ENCODE results near the gene RHOBTB3.
"Not testable (repeated sequence)": the region's sequence is repeated elsewhere in the genome, so short reads cannot be mapped to it uniquely, and the experiment has no call there.

Gene RHOBTB3

DNA sequence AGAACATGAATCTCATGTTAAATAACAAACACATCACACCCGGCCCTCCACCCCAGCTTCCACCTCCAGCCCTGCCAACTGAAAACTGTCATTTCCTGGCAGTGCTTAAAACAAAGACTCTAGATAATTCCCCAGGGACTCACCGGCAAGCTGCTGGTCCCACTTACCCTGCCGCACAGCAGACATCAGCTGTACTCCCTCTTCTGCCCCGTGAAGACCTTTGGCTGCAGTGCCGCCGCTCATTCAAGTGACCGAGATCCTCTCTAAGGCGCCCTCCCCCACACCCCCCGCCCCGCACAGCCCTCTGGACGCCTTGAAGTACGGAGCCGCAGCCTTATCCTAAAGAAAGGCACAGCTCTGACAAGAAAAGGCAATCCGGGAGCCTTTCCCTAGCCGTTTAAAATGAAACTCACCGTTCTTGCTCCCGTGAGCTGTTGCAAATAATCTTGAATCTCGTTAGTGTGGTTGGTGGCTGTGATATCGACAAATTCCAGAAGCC lies 91.0 kb downstream of the RHOBTB3 start:
- no peak for FAIRE-seq

DNA sequence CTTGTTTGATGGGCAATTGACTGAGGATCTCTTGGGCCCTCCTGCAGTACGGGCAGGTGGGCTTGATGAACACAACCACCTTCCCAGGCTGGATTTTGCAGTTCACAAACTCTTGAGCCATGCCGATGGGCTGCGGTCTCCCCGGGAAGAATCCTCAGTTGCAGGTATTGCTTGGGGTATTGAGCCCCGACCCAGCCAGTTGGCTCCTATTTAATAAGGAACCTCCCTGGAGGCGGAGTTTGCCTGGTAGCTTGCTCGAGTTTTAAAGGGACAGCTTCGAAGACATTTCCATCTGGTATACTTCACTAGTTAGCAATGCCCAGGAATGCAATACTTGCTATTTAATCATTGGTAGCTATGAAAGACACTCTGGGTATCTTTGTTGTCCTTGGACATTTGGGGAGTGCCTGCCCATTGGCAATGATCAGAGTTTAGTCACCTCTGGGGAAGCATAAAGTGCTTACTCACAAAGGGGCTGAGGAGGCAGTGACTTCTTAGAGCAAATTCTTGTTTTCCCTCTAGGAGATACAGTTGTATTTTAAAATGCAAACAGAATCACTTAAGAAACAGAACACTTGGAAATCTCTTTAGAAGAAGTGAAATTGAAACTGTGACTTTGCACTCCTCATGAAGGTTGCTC lies 91.5 kb downstream of the RHOBTB3 start, which contains the start of gene GLRX:
GLRX (minus strand) TSS at position 185 of the 640 bp plus-strand sequence; CDS start at position 121, 64 bp downstream.
- no peak for FAIRE-seq

DNA sequence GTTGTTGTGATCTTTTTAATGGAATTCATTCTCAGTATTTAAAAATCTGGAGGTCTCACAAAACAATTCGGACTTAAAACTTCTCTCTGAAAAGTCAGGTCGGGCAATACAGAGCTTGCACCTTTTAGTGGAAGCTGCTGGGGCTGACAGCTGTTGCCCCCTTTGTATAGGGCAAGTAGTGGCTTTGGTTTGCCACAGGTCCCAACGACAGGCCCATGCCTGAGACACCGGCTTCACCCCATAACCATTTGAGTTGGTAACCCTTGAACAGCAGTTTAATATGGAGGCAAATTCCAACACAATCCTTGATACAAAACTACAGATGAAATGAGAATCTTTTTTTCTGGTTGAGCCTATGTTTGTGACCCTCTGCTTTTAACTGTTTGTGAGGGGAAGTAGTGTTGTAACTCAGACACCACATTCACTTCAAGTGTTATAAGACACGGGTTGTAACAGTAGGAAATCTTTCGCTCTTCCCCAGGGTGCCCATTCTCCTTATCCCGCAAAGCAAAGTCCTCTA lies 92.1 kb downstream of the RHOBTB3 start:
- FAIRE-seq: no peak

DNA sequence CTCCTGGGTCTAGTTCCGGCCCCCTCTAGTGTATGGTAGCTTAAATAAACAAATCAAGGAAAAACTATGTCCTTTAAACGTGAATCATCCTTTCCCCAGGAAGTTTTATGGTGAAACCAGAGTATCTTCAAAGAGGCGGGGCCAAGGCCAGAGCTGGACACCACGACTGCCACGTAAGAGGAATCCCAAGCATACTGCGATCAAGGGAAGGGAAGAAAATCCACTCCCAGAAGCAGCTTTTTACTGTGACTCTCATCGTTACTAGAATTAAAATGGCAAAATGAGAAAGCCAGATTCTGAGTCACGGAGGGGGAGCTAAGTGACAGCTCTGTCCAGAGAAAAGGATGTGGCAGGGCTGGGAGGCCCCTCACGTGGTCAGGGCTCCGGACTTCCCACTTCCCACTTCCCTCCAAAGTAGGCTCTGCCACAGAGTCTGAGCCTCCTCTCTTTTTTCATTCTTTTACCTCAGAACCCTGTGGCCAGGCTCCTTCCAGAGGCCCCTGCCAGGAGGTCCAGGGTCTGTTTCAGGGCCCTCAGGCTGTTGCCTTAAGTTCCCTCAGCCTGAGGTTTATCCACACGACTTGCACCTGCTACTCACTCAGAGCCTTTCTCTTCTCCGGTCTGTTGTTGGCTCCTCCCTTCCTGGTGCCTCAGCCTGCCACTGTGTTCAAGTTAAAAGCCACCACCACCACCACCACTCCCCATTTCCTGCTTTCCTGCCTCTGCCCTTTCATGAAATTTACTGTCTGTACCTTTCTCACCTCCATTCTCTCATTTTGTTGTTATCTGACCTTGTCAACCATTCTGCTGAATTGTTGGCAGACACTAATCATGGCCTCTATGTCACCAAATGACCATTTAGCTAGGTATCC lies 92.8 kb downstream of the RHOBTB3 start:
- no peak for FAIRE-seq

DNA sequence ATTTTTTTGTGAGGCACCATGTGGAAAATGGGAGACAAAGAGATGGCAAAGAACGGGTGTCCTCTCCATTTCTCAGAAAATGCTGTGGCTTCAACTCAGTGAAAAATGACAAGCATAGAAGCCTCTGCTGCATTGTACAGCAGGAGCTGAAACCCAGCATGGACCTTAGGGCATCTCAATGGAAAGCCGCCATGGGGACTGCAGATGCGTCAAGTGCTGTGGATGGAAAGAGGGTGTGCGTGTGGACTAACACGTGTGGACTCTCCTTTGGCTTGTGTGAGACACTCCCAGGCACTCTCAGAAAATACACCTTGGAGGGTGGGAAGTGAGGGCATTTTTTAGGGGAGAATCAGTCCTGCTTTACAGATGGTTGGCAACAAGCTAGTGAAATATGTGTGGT lies 93.6 kb downstream of the RHOBTB3 start:
- FAIRE-seq: no peak

DNA sequence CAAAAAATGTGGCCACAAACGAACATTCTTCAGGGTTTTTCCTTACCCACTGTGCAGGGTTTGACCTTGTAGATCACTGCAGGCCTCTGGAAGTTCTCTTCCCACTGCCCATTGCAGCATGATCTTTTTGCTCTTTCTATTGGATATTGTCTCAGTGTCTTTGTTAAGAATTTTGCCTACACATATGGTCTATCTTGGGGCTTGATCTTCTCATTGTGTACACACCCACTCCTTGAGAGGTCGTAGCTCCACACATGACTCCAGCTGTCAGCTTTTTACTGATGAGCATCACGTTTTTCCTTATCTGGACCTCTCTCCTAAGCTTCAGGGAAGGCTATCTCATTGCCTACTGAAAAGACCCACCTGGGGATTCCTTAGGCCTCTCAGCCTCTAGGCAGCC lies 94.4 kb downstream of the RHOBTB3 start:
- no peak for FAIRE-seq

DNA sequence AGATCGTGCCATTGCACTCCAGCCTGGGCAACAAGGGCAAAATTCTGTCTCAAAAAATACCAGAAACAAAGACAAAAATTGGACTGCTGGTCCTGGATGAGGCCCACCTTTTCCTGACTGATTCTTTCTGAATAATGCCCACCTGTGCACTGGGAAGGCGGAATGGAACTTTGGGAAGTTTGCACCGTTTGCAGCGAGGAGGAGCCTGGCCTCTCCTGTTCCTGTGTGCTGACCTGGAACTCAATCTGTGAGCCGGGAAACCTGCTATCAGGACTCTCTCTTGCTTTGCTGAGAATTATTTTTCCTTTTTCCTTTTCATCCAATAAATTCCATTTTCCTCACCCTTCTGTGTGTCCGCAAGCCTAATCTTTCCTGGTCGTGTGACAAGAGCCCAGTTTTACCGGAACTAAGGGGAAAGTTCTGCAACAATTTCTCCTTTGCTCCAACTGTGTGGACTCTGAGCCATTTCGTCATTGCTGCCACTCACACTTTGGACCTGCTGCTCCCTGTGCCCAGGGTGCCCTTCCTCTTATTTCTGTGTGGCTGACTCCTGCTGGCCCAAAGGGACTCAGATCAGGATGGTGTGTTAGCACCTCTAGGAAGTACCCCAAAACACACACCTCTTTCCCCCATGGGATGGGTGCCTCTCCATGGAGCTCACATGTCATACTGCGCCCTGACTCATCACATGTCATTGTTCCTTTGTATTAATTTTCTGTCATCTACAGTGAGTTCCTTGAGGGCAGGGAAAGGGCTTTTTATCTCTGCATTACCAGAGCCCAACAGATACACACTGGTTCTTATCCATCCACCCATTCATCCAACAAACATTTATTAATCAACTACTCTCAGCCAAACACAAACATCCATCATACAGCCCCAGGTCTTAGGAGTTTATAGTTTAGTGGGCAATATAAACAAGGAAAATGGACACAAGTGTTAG lies 96.1 kb downstream of the RHOBTB3 start:
- FAIRE-seq: no peak

DNA sequence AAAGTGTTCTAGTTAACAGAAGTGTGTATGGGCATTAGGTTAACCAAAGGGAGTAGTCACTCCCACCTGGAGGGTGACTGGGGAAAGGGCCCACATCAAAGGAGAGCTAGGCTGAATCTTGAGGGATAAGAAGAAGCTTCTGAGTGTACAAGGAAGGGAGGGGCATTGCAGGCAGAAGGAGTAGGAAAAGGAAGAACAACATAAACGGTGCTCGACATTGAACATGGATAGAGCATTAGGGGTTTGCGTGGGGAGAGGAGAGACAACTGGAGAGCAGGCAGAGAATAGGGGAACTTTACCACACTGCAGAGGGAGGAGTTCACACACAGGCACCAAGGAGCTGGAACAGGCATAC lies 96.7 kb downstream of the RHOBTB3 start:
- FAIRE-seq: no peak

DNA sequence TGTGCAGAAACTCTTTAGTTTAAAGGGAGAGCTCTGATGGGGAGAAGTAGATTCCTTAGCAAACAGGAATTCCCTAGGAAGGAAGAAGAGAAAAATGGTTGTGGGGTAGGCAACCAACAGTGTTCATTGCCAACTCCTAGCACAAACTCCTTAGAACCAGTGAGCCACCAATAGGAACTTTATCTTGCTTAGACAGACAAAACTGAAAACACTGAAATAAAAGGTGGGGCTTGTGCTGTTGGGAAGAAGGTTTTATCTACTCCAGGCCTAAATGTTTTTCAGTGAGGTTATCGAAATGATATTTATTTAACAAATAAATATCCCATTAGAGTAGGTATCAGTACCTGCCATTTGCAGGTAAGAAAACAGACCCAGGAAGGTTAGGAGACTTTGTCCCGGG lies 99.1 kb downstream of the RHOBTB3 start:
- no peak for FAIRE-seq

DNA sequence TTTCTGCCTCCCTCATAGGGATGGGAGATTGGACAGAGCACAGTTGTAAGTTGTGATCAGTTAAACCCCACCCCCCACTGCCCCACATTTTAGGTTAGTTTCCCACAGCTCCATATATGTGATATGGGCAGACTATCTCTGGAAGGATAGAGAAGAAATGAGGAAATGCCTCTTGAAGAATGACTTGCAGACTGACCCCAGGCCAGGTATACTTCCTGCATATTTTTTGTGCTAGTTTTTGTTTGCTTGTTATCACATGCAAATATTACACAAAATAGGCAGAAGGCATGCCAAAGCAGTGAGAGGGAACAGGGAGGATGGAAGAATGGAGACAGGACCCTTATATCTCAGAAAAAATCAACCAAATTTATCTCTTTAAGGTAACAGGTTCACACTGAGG lies 101.5 kb downstream of the RHOBTB3 start:
- no peak for FAIRE-seq

DNA sequence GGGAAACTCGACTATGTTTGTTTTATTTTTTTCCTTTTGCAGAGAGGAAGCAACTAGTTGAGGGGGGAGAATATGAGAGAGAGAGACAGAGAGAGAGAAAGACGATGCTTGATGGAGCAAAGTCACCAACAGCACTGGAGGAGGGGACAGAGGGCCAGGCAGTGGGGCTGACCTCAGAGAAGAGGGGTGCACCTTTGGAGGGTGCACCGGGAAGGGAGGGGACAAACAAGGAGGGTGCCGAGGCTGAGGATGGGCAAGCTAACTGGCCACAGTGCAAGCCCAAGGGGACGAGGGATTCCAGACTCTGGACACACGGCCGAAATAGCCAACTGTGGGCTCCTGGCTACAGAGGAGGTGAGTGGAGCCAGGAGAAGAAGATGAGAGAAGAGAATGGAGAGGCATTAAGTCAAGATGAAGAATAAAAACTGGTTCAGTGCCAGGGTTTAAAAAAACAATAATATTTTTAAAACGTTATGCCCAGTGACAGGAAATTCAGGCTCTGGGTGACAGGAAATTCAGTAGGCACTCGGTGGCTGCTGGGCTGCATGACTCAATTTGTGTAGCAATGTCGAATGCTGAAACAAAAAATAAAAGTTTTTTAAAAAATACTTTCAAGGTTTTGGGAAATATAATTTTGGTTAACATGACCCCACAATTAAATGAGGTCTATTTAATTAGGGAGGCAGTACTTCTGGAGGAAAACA lies 104.7 kb downstream of the RHOBTB3 start:
- no peak for FAIRE-seq

DNA sequence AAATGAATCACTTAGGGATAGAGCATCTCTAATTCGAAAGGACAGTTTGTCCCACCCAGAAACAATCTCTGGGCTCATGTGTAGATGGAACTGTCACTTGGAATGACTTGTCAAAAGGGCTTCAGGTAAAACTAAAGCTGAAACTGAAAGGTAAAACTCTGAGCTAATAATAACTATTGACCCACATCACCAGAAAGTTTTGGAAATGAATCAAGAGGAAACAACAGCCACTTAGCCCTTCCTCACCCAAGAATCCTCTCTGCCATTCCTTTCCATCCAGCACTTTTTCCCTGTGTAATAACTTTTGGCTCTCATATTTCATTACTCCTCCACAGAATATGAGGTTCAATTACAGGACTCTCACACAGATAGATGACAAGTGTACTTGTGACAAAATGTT lies 105.4 kb downstream of the RHOBTB3 start:
- no peak for FAIRE-seq

DNA sequence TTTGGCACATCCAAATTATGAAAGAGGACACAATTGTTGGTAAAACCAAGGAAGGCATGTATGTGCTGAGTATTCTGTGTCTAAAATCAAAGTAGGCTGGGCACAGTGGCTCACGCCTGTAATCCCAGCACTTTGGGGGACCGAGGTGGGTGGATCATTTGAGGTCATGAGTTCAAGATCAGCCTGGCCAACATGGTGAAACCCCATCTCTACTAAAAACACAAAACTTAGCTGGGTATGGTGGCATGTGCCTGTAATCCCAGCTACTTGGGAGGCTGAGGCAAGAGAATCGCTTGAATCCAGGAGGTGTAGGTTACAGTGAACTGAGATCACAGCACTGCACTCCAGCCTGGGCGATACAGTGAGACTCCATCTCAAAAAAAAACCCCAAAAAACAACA lies 105.8 kb downstream of the RHOBTB3 start:
- not testable (repeated sequence) for FAIRE-seq

DNA sequence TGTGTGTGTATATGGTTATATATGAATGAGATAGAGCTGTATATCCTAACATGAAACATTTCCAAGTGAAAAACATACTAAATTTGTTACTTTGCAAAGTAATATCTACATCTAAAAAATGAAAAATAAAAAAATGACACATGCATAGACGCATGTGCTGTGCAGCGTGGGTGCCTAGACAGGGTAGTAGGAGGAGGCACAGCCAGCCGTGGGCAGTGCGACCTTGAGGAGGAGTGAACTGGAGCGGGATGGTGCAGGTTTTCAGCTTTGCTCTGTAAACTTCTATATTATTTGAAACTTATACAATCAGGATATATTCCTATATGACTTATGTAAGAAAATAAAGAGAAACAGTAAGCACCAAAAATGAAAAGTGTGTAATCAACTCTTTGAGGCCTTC lies 106.4 kb downstream of the RHOBTB3 start:
- no peak for FAIRE-seq

DNA sequence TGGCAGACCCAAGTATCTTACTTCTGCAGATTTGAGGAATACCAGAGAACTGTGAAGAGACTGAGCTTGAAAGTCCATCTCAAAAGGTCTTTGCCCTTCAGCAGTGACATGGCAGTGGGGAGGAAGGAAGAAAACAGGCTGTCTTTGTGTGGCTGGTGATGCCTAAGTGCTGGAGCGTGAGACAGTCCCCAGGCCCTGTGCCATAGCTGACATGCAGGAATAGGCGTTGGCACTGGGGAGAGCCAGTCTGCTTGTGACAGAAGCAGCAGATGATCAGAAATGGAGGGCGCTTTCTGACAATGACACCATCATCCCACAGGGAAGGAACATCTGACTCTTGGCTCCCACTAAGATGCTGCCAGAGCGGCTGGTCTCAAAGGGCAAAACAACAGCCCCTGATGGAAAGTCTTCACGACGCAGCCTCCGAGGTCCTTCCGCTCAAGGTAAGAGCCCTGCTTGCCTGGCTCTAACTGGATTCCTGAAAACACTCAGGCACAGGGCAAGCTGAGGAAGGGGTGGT lies 106.9 kb downstream of the RHOBTB3 start:
- no peak for FAIRE-seq

DNA sequence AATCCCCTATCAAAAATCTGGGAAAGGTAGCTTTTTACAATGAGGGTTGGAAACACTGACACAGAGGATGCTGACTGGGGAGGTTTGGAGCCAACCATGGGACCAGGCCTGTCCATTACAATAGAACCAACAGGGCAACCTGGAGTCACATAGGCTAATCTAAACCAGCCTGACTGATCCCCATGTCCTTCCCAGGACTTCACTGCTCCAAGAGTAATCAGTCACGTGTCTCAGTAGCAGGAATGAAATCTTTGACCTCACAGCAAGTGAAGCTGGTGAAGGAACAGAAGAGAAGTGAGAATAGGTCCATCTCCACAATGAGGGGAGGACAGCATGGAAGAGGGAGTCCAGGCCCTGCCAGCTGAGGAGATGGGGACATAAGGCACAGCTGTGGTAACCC lies 107.4 kb downstream of the RHOBTB3 start:
- no peak for FAIRE-seq

DNA sequence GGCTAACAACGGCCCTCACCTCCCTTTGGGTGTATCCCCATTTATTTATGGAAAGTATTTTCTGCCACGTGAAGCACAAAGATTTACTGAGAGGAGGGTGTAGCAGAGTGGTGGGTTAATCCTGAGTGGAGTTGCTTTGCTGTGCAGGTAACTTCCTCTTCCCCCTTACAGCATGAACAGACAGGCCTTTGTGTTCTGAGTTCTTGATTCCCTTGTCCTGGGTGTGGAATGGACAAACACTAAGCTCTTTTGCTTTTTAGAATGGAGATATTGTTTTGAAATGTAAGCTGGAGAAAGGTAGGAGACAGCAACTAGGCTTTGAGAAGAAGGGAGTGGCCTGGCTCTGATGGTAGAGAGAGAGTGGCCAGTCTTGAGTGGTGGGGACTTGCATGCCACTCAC lies 108.5 kb downstream of the RHOBTB3 start:
- no peak for FAIRE-seq

DNA sequence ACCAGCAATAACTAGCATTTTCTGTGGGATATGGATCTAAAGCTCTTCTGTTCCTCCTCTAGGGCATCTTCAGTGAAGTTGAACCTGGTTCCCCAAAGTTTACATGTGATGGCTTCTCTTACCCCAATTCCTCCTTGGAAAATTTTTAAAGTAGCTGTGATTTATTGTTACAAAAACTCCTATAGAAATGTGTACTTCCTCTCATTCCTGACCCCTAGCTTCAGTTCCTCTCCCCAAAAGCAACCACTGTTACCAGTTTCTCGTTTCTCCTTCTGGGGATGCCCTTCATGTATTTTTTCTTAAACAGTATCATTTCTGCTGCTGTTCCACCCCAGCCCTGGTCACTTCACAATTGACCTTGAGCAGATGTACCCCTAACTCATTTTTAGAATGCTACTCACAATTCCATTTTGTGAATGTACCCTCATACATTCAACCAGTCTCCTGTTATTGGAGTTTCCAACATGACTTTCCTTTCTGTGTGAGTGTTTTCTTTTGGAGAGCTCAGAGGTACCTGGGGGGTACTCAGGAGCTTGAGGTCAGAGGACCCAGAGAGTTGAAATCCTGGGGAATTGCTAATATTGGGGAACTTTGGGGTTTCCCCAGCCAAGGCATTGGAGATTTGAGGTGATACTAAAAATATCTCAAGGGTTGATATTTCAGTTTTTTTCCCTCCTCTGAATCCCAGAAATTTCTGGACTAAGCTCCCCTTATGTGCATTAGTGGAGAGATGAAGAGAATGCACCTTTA lies 110.0 kb downstream of the RHOBTB3 start:
- FAIRE-seq: no peak

DNA sequence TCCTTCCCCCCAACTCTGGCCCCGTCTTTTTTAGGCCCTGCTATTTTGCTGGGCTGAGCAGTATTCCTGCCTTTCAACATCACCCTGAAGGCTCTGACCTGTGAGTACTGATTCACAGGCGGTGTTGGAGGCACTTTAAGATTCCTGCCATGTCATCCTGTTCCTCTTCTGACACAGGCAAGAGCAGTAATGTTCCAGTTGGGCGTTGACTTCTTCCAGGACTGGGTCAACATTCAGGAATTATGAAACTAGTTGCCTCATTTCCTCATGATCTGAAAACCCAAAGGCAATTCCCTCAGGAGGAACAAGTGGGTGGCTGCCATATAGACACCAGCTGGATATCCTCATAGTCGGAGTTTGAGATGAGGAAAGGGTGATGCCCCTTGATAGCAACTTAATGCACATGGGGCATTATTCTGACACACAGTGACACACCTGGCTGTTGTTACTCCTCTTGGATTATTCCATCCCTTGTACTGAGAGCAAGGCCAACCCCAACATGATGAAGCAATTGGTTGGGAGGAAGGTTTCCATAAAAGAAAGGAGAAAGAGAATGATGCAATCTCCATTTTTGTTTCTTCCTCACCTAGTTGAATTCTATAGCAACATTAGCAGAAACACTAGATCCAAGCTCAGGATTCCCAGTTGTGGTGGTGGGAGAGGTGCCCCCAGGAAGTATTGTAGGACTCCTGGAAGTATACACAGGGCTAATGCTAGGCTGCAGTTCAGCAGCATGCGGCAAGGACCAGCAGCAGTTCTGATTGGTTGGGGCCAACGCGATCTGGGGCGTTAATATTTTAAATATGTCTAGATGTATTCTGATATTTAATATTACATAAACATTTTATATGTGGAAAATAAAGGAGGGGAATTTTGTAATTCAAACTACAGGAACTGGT lies 111.0 kb downstream of the RHOBTB3 start:
- no peak for FAIRE-seq
